Urinary bladder (tissue), 4 donors: ENCODE results near the gene FBLN5. TPM values are rescaled to one million over a fixed set of nuclear protein-coding genes. Genes with fewer than 3 reads are reported as not detected.

Experiments used
- DNase-seq: peaks from one replicate; pipeline ENCODE4 v3.0.0-alpha.2; 2015; ENCODE audit errors: extremely low spot score
- H3K27ac ChIP-seq: one replicate; pipeline ENCODE4 v1.5.1; 2013; ENCODE audit warnings: low read depth, mild to moderate bottlenecking, moderate library complexity
- H3K36me3 ChIP-seq: one replicate; pipeline ENCODE4 v1.6.1; 2013; ENCODE audit warnings: mild to moderate bottlenecking, moderate library complexity; ENCODE audit not compliant: insufficient read depth
- H3K4me1 ChIP-seq: one replicate; pipeline ENCODE4 v1.6.1; 2013; ENCODE audit warnings: mild to moderate bottlenecking, moderate library complexity; ENCODE audit not compliant: insufficient read depth
- H3K4me3 ChIP-seq: one replicate; pipeline ENCODE4 v1.5.1; 2013; ENCODE audit warnings: low read depth, low read length
- WGBS: extraction: QIAGEN DNeasy Blood & Tissue Kit; methylation state at CpG from one replicate; pipeline ENCODE4 v1.1.7; 2013; 5-methylcytosine and 5-hydroxymethylcytosine counted together
- polyA plus RNA-seq: library from polyadenylated mRNA; stranded (reverse); fragments of 200-250 nt; gene quantifications from one replicate; pipeline ENCODE4 v1.2.3, GENCODE V29; 2013
- total RNA-seq: library from RNA; depleted of rRNA; stranded (reverse); fragments of >200 nt; gene quantifications from one replicate; pipeline ENCODE4 v1.2.3, GENCODE V29; 2014
- donor health status: healthy with polysubstance abuse.
- donor health status: healthy.

The FBLN5 gene
- total and polyA plus RNA-seq, 2 donors: 71.3 to 219 TPM

DNA sequence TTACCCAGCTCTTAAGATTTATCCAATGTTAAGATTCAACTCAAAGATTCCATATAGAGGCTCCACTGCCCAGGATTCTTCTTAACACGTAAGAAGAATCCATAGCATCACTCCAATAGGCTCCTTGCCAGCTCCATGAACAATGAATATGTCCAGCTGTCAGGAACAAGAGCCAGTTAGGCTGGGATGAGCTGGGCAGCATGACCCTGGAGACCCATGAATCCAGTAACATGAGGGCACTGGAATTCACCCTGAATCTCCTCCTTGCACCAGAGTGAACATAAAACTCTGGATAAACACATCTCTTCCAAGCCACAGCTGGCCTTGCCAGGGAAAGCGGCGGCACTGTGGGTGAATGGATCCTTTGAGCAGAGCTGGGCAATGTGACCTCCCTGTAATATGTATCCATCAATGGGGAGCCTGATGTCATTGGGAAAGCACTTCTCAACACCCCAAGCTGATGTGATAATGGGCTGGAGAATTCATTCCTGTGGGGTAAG is 55.7 kb downstream of the FBLN5 start:
- no peak overlapping the region for H3K27ac ChIP-seq
- no peaks in the 10 kb centered on the region for H3K36me3 ChIP-seq
- WGBS: 75% methylated on average over 3 of the region's 3 CpGs
- no peak for DNase-seq
- H3K4me3 ChIP-seq: no peak overlapping the region
- H3K4me1 ChIP-seq: no peaks in the 10 kb centered on the region

DNA sequence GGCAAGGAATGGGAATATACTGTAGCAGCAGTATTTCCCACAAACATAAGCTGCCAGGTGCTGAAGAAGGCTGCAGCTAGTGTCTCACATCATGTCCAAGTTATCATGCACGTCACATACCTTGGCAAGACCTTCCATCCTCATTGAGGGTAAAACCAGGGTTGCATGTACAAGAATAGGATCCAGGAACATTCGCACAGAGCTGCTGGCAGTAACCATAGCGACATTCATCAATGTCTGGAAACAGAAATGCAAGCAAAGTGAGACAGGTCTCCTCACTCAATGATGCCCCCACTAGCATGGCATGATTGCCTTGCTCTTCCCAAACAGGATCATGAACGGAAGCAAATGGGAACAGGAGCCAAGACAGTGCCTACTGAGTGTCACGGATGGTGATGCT is 56.4 kb downstream of the FBLN5 start:
- no peak for DNase-seq
- H3K36me3 ChIP-seq: no peaks in the 10 kb centered on the region
- no peak overlapping the region for H3K4me3 ChIP-seq
- no peak overlapping the region for H3K27ac ChIP-seq
- H3K4me1 ChIP-seq: no peaks in the 10 kb centered on the region
- 95% methylated on average over 5 of the region's 5 CpGs for WGBS

DNA sequence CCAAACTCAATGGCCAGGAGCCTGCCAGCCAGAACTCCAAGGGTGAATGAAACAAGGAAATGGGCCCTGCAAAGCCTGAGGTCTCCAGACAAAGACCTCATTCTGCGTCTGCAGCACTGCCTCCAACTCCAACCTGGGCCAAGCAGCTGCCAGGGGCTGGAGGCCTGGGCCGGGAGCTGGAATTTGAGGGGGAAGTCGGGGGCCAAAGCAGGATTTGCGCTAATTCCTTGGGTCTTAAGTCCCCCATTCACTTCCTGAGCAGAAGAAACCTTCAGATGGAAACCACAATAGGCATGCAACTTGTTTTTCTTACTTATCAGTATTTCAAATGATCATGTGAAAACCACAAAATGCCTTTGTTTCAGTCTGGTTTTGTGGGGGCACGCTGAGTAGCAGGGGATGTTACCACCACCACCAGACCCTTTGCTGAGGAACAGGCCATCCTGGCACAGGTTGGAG is 57.2 kb downstream of the FBLN5 start:
- H3K36me3 ChIP-seq: no peaks in the 10 kb centered on the region
- H3K4me3 ChIP-seq: no peak overlapping the region
- DNase-seq: no peak
- peak overlapping the region; percentile 43 for H3K27ac ChIP-seq
- WGBS: 39% methylated on average over 5 of the region's 5 CpGs
- no peaks in the 10 kb centered on the region for H3K4me1 ChIP-seq

DNA sequence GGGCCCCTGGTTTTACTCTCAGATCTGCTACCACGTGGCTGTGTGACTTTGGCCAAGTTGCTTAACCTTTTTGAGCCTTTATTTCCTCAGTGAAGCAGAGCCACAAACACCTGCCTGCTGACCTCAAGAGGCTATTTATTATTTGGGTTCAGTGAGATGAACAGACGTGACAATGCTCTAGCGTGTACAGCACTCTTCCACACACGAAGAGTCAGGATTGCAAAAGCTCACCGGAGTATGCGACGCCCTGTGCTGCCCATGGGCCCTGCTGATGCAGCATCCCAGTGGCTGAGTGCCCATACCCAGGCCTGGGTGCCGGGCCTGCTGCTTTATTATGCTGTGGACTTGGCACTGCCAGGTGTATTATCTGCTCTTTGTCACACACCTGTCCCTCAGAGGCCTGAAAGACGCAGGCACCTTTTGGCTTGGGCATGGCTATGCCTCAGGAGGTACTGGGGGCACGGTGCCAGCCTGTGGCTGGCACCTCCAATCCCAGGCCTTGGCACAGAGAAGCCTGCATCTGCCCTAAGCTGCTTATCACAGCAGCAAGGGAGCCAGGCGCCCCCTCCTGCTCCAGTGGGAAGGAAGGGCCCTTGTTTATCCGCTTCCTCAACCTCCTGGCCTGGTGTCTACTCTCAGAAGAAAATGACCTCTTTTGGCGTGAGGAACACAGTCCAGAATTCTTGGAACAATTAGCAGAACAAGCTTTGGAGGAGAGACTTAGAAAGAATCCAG is 57.9 kb downstream of the FBLN5 start:
- no peak overlapping the region for H3K27ac ChIP-seq
- WGBS: 72% methylated on average over 13 of the region's 13 CpGs
- H3K4me3 ChIP-seq: no peak overlapping the region
- H3K36me3 ChIP-seq: no peaks in the 10 kb centered on the region
- no peak for DNase-seq
- H3K4me1 ChIP-seq: peaks cover 2% of the 10 kb centered on the region

DNA sequence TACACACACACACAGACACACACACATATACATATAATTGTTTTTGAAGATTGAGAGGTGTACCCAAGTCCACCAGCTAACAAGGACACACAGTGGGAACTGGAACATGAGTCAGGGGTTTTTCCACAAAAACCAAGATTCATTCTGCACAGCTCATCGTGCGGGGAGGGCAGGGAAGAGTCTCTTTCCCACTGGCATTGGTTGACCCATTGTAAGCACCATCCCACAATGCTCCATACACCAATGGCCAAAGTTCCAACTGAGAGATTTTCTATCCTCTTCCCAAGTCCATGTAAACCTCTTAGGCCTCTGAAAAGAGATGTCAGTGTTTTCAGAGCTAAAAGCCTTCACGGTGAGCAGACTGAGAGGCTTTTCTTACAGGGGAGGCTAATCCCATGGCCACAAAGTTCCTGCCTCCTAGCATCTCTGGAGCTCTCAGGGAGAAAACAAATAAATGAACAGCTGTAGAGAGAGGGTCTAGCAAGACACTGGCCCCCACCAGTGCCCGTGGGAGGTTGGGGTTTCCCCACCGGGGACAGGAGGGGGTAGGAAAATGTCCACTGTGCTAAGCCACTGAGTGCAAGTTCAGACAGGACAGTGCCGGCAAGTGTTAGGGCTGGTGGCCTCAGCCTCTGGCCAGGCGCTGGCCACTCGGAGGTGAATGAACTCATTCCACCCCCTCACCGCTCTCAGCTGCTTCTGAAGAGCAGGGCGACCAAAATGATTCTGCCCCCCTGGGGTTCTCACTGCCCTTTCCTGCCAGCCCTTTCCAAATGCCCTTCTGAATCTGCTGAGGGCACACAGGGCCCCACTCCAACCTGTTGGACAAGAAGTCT is 58.6 kb downstream of the FBLN5 start:
- H3K4me1 ChIP-seq: peaks cover 2% of the 10 kb centered on the region
- no peaks in the 10 kb centered on the region for H3K36me3 ChIP-seq
- 87% methylated on average over 10 of the region's 10 CpGs for WGBS
- H3K4me3 ChIP-seq: no peak overlapping the region
- no peak overlapping the region for H3K27ac ChIP-seq
- no peak for DNase-seq

DNA sequence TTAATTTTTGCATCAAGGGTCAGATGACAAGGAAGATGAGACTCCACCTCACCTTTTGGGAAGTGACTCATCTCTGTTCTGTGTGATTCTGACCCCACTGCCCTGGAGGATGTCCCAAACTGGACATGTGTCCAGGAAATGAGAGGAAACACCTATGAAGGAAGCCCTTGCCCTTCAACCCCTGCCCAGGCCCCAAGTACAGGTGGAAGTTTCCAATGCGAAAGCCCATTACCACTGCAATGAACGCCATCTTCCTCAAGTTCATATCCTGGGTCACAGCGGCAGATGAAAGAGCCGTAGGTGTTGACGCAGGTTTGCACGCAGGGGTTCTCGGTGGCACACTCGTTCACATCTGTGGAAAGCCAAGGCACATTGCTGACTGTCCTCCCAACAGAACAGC is 60.5 kb downstream of the FBLN5 start:
- peaks cover 2% of the 10 kb centered on the region for H3K4me1 ChIP-seq
- H3K4me3 ChIP-seq: no peak overlapping the region
- WGBS: 97% methylated on average over 8 of the region's 8 CpGs
- no peak for DNase-seq
- no peak overlapping the region for H3K27ac ChIP-seq
- H3K36me3 ChIP-seq: no peaks in the 10 kb centered on the region

DNA sequence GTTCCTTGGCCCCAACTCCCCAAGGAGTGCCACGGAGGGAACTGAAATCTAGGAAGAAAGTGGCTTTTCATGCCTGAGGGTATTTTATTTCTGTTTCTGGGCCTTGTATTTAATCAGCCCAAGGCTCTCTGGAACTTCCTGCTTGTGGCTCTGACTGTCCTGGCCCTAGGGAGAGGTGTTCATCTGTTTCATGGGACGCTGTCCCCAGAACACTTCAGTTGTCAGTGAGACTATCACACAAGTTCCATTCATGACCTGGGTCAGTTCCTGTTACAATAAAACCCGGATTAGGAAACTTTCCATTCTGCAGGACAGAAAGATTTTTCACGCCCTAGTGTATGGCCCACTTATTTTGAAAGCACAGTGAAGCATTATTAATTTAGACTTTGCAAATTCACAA is 61.7 kb downstream of the FBLN5 start:
- Histone ChIP-seq H3K4me1 (peaks cover 2% of the 10 kb centered on the region), H3K27ac (no peak overlapping the region), H3K36me3 (no peaks in the 10 kb centered on the region), H3K4me3 (no peak overlapping the region)
- 64% methylated on average over 4 of the region's 4 CpGs for WGBS
- DNase-seq: no peak

DNA sequence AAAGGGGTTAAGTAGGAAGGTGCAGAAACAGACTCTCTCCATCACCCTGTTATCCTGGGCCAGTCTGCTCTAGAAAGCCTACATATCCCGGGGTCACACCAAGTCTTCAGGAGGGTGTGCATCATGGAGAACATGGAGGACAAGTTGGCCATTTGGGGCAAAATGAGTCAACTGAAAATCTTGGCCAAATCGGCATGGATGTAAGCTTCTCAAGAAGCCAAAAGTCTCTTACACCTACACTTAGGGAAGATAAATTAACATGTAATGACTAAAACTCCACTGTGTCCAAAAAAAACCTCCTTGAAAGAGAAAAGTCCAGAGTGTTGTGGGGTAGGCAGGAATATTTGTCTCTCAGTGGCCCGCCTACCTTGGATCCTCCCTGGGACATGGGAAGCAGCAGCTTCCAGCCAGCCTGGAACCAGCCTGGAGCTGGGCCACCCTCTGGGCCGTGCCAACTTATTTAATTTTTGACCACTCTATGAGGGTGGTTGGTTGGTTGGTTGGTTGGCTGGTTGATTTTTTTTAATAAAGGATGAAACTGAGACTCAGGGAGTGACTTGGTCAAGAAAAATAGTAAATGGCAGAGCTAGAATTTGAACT is 62.3 kb downstream of the FBLN5 start:
- DNase-seq: no peak
- peaks cover 2% of the 10 kb centered on the region for H3K4me1 ChIP-seq

DNA sequence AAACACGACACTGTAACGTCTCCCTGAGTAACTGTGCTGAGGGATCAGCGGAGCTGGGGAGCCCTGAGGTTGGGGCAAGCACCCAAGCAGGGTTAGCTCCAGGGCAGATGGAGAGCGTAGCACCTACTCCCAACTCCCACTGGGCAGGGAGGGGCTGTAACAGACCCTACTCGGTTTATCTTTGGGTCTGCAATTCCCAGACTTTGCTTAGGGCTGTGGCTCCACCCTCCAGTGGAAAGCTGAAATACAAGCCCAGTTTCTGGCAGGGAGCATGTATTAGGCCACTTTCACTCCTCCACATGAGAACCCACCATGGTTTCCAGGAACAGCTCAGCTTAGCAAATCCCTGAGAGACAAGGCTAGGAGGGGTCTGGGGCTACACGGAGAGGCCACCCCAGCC is 62.8 kb downstream of the FBLN5 start:
- peaks cover 2% of the 10 kb centered on the region for H3K4me1 ChIP-seq

More for the DNA sequence above, 62.3 kb downstream of the FBLN5 start:
- Histone ChIP-seq H3K36me3 (no peaks in the 10 kb centered on the region), H3K27ac (no peak overlapping the region), H3K4me3 (no peak overlapping the region)
- WGBS: 91% methylated on average over 4 of the region's 4 CpGs

DNA sequence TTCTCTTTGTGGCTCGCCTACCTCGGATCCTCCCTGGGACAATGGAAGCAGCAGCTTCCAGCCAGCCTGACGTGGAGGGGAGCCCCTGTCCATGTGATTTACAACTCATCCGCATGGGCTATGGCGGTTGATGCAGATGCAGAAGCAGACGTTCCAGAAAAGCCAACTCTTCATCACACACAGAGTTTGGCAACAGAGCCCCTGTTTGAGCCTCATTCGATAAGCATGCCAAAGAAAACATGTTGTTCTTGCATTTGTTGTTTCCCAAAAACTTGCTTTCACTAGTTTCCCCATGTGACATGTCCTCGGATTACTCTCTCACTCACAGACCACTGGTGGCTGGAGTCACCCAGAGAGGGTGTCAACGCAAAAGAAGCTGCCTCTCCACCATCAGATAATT is 63.7 kb downstream of the FBLN5 start:
- Histone ChIP-seq H3K27ac (no peak overlapping the region), H3K36me3 (no peaks in the 10 kb centered on the region), H3K4me3 (no peak overlapping the region), H3K4me1 (peaks cover 2% of the 10 kb centered on the region)
- DNase-seq: no peak
- WGBS: 72% methylated on average over 9 of the region's 9 CpGs

More for the DNA sequence above, 62.8 kb downstream of the FBLN5 start:
- H3K27ac ChIP-seq: no peak overlapping the region
- H3K4me3 ChIP-seq: no peak overlapping the region
- DNase-seq: no peak
- H3K36me3 ChIP-seq: no peaks in the 10 kb centered on the region
- 65% methylated on average over 6 of the region's 6 CpGs for WGBS

DNA sequence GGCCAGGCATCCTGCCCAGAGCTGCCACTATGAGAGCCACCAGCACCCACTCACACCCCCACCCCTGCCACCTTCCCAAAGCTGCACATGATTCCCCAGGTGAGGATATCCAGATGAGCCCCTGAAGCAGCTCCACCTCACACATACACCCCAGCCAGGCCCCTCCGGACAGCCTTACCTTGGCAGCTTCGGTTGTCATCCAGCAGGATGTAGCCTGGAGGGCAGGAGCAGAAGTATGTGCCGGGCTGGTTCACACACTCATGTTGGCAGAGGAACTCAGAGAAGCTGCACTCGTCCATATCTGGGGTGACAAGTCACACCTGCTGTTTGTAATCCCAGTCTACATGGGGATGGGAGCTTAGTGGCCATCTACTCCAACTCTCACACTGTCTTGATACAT is 64.7 kb downstream of the FBLN5 start:
- no peak for DNase-seq
- Histone ChIP-seq H3K36me3 (no peaks in the 10 kb centered on the region), H3K4me3 (no peak overlapping the region), H3K4me1 (peaks cover 2% of the 10 kb centered on the region), H3K27ac (no peak overlapping the region)
- 76% methylated on average over 4 of the region's 4 CpGs for WGBS

DNA sequence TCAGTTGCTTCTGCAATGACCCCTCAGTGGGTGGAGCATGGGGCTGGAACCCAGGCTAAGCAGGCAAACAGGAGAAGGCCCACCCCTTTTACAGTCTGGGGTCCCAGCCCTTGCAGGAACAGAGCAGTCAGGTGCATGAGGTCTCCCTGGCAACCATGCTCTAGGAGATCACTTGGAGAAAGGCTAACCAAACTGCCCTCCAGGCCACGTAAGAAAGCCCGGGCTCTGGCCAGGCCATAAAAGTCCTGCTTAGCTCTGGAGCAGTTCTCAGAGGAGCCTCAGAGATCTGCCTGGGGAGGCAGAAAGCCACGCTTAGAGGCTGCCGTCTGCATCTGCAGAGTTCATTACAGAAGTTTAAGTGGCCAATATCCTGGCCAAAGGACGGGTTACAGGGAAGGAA is 65.1 kb downstream of the FBLN5 start:
- H3K27ac ChIP-seq: no peak overlapping the region
- 82% methylated on average over 5 of the region's 5 CpGs for WGBS

DNA sequence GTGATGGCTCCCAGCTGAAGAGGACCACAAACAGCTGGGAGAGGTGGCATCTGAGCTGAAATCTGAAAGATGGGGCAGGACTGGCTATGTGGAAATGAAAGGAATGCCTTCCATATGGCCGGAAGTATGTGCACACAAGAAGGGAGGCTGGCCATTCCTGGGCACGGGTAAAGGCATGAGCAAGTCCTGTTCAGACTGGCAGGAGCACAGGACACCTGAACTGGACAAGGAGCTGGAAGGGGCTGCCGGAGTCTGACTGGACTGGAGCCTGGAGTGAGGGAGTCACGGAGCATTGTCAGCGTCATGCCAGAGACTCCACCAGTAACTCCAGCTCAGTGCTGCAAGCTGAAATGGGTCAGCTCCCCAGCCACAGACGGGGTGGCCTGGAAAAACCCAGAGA is 68.3 kb downstream of the FBLN5 start:
- no peaks in the 10 kb centered on the region for H3K36me3 ChIP-seq
- H3K4me1 ChIP-seq: no peaks in the 10 kb centered on the region
- no peak for DNase-seq
- H3K4me3 ChIP-seq: no peak overlapping the region
- 75% methylated on average over 6 of the region's 6 CpGs for WGBS
- H3K27ac ChIP-seq: no peak overlapping the region

More for the DNA sequence above, 65.1 kb downstream of the FBLN5 start:
- H3K36me3 ChIP-seq: no peaks in the 10 kb centered on the region
- peaks cover 2% of the 10 kb centered on the region for H3K4me1 ChIP-seq
- H3K4me3 ChIP-seq: no peak overlapping the region
- no peak for DNase-seq
